Kidney (tissue), 14 donors: ENCODE results near the gene ST3GAL4. TPM values are rescaled to one million over a fixed set of nuclear protein-coding genes. Genes with fewer than 3 reads are reported as not detected.

Experiments used
- DNase-seq, 5 donors: peaks; one replicate each; pipeline ENCODE4 v3.0.0-alpha.2; 2013 to 2020
- FAIRE-seq: peaks from 2 replicates; lab custom pipeline; 2012; peaks lifted over from hg19 to GRCh38; lab: Jason Lieb, UNC
- H3K27ac ChIP-seq, 2 donors: one replicate each; pipeline ENCODE4 v1.7.0; 2013; ENCODE audit warnings: low read depth in 2 of 2, low read length in 2 of 2, inconsistent platforms in 1 of 2
- H3K27me3 ChIP-seq: one replicate; pipeline ENCODE4 v1.7.1; 2013; ENCODE audit warnings: low read length, inconsistent platforms; ENCODE audit not compliant: control insufficient read depth, insufficient read depth
- H3K36me3 ChIP-seq, 3 donors: one replicate each; pipeline versions ENCODE4 v1.7.0 to v1.7.1; 2013; ENCODE audit warnings: low read length in 3 of 3, control low read depth in 1 of 3, inconsistent platforms in 1 of 3; ENCODE audit not compliant: insufficient read depth in 3 of 3, control insufficient read depth in 2 of 3
- H3K4me1 ChIP-seq, 3 donors: one replicate each; pipeline versions ENCODE4 v1.7.0 to v1.7.1; 2013; ENCODE audit warnings: low read length in 3 of 3, inconsistent platforms in 1 of 3, low read depth in 1 of 3; ENCODE audit not compliant: control insufficient read depth in 2 of 3, insufficient read depth in 2 of 3
- H3K4me3 ChIP-seq, 3 donors: one replicate each; pipeline versions ENCODE4 v1.7.0 to v1.8.1; 2013; ENCODE audit warnings: low read length in 3 of 3, control low read depth in 1 of 3, inconsistent platforms in 1 of 3
- H3K9ac ChIP-seq, 3 donors: one replicate each; pipeline versions ENCODE4 v1.7.0 to v1.7.1; 2013; ENCODE audit warnings: low read length in 3 of 3, control low read depth in 1 of 3, inconsistent platforms in 1 of 3
- H3K9me3 ChIP-seq, 3 donors: one replicate each; pipeline versions ENCODE4 v1.7.0 to v1.7.1; 2013; ENCODE audit warnings: low read length in 3 of 3, control low read depth in 1 of 3, inconsistent platforms in 1 of 3; ENCODE audit not compliant: control insufficient read depth in 2 of 3, insufficient read depth in 1 of 3
- intact Hi-C: fragments of 100-400 bp; cut with DNase I; formaldehyde crosslinking; loops from one replicate; pipeline ENCODE4 v1.11.1; 2022
- polyA plus RNA-seq: library from polyadenylated mRNA; stranded (reverse); fragments of 350-450 nt; fragmentation: Illumina TruSeq; extraction: RNeasy Lipid Tissue Mini Kit (QIAGEN cat#74804); gene quantifications from one replicate; pipeline ENCODE4 v1.2.3, GENCODE V29; 2014; ENCODE audit warnings: low read depth, low replicate concordance; ENCODE audit not compliant: insufficient read depth
- total RNA-seq: library from RNA; stranded (reverse); fragmentation: NEBNext Ultra II Directional; extraction: Animal tissue kit (Norgen Biotek cat#: 25700); gene quantifications from one replicate; pipeline ENCODE4 v1.2.1, GENCODE V29; 2021
- TF ChIP-seq, protein P1 (sequence below): IDR thresholded peaks from 3 replicates; pipeline ENCODE4 v1.5.1; 2012; ENCODE audit warnings: mild to moderate bottlenecking, moderate library complexity, borderline replicate concordance; ENCODE audit not compliant: insufficient read depth; ENCODE audit errors: extremely low read depth
- donor health status: control.
- donor health status: control.
- donor health status: control.
- donor health status: control.
- donor health status: control.
- donor health status: DM: yes; HTN: yes; CAD: no.
- donor health status: Normal renal cell carcinoma (clear cell type).

Gene ST3GAL4
- total and polyA plus RNA-seq, 2 donors from 2014 or later, result 27.4 to 72.8 TPM

DNA sequence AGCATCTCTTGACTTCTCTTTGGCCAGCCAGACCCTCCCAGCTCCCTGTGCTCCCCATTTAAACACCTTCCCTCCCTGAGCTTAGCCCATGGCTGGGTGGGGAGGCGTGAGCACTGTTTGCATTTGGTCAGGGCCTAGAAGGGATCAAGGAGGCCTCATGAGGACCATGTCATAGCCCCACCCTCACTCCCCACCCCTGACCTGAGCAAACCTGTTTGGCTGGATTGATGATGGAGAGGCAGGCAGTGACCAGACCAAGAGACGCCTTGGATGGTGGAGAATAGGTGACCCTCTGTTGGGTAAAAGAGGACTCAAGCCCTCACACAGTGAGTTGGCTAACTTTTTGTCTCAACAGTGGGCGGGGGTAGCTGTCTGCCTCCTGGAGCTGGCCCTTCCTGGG, 49.9 kb downstream of the ST3GAL4 start:
- Histone ChIP-seq H3K27ac (no peak overlapping the region), H3K4me3 (no peak overlapping the region), H3K4me1 (peaks cover 0 to 2% (median 0%) of the 10 kb centered on the region in 3 donors), H3K9ac (no peak overlapping the region), H3K36me3 (peaks cover 0 to 8% (median 4%) of the 10 kb centered on the region in 3 donors), H3K9me3 (no peaks in the 10 kb centered on the region), H3K27me3 (no peaks in the 10 kb centered on the region)
- DNase-seq (no peak), FAIRE-seq (no peak)
- intact Hi-C loops, result no loop called here
- TF ChIP-seq, protein P1, sequence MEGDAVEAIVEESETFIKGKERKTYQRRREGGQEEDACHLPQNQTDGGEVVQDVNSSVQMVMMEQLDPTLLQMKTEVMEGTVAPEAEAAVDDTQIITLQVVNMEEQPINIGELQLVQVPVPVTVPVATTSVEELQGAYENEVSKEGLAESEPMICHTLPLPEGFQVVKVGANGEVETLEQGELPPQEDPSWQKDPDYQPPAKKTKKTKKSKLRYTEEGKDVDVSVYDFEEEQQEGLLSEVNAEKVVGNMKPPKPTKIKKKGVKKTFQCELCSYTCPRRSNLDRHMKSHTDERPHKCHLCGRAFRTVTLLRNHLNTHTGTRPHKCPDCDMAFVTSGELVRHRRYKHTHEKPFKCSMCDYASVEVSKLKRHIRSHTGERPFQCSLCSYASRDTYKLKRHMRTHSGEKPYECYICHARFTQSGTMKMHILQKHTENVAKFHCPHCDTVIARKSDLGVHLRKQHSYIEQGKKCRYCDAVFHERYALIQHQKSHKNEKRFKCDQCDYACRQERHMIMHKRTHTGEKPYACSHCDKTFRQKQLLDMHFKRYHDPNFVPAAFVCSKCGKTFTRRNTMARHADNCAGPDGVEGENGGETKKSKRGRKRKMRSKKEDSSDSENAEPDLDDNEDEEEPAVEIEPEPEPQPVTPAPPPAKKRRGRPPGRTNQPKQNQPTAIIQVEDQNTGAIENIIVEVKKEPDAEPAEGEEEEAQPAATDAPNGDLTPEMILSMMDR, result no peak

DNA sequence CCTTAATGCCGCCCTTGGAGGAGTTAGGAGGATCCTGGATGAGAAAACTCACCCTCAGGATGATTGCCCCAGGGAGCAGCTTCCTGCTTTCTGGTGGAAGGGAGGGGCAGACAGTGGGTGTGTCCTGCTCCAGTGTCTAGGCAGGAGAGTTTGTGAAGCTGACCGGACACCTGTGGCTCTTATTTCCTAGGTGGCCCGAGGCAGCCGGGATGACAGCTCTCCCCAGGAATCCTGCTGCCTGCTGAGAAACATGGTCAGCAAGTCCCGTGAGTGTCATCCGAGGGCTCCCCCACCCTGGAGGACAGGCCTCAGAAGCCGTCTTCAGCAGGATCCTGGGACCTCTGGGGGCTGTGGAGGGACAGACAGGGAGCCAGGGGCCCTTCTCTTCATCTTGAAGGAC, 50.4 kb downstream of the ST3GAL4 start:
- peaks cover 0 to 8% (median 4%) of the 10 kb centered on the region in 3 donors for H3K36me3 ChIP-seq
- no peaks in the 10 kb centered on the region for H3K27me3 ChIP-seq
- no peak overlapping the region for H3K9ac ChIP-seq
- H3K27ac ChIP-seq, result no peak overlapping the region
- DNase-seq (peak in 1 of 5 donors; percentile 58), FAIRE-seq (no peak)
- peaks cover 0 to 2% (median 0%) of the 10 kb centered on the region in 3 donors for H3K4me1 ChIP-seq
- no peaks in the 10 kb centered on the region for H3K9me3 ChIP-seq
- H3K4me3 ChIP-seq, result no peak overlapping the region
- TF ChIP-seq, protein P1, result no peak
- intact Hi-C loops, result no loop called here

DNA sequence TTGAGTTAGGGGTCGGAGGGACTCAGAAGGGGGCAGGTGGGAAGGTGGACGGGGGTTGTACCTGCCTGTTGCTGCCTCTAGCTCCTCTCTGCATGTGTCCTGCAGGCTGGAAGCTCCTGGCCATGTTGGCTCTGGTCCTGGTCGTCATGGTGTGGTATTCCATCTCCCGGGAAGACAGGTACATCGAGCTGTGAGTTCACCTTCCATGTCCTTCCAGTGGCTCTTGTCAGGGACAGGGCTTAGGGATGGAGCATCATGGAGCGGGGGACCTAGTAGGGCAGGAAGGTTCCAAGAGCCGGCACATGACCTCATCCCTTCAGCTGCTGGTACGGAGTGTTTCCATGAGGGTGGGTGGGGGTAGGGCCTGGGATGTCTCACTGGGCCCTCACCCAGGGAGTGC, 50.9 kb downstream of the ST3GAL4 start:
- H3K9me3 ChIP-seq, result no peaks in the 10 kb centered on the region
- DNase-seq (peak in 1 of 5 donors; percentile 34), FAIRE-seq (no peak)
- intact Hi-C loops, result no loop called here
- H3K36me3 ChIP-seq, result peaks cover 0 to 8% (median 4%) of the 10 kb centered on the region in 3 donors
- no peak overlapping the region for H3K9ac ChIP-seq
- H3K4me1 ChIP-seq, result peaks cover 0 to 2% (median 0%) of the 10 kb centered on the region in 3 donors
- H3K27me3 ChIP-seq, result no peaks in the 10 kb centered on the region
- no peak overlapping the region for H3K4me3 ChIP-seq
- H3K27ac ChIP-seq, result no peak overlapping the region
- TF ChIP-seq, protein P1, result no peak

DNA sequence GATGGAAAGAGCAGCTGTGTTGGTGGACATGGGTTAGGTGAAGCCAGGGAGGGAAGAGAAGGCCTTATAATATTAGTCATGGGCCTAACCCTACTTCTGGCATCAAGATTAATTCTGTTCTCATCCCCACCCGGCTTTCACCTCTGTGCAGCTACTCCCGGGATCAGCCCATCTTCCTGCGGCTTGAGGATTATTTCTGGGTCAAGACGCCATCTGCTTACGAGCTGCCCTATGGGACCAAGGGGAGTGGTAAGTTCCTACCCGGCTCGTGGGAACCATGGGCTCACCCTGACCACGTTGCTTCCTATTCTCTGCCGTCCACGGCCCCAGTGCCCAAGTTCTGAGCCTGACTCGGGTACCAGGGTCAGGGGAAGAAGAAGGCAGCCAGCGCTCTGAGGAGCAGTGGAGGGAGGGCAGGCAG, 51.6 kb downstream of the ST3GAL4 start:
- DNase-seq, result peak in 1 of 5 donors; percentile 61
- Histone ChIP-seq H3K27me3 (no peaks in the 10 kb centered on the region), H3K4me1 (peaks cover 0 to 2% (median 0%) of the 10 kb centered on the region in 3 donors), H3K9me3 (no peaks in the 10 kb centered on the region), H3K4me3 (no peak overlapping the region), H3K27ac (no peak overlapping the region), H3K36me3 (peaks cover 0 to 10% (median 4%) of the 10 kb centered on the region in 3 donors), H3K9ac (no peak overlapping the region)
- TF ChIP-seq, protein P1, result no peak
- intact Hi-C loops, result no loop called here
- FAIRE-seq, result no peak
